ENCODE measurements around the gene MANSC1. TPM values are rescaled to one million over a fixed set of nuclear protein-coding genes. Genes with fewer than 3 reads are reported as not detected.

The MANSC1 gene
- 1 to 10 TPM in 4 of 6 donors, under 1 TPM in 2; 0.27 to 2.5 (median 1.4) TPM for polyA plus RNA-seq (ENCODE audit: low read depth in 6 of 6)

GRCh38 chr12:12349711-12350665, at the start of gene MANSC1:
Gene MANSC1 (minus strand): TSS chr12:12350242. CDS start chr12:12343314, 6,928 bp downstream.
- DNase-seq (peak; percentile 48), ATAC-seq (ENCODE audit: low read depth in 2 of 2) (peak; percentile 82 to 84)
- peak within 1 kb of the TSS; percentile 72 to 87 (median 79) for H3K4me3 Mint-ChIP-seq
- no peaks in the 10 kb centered on the region for H3K9me3 Mint-ChIP-seq
- peaks cover 10 to 17% (median 16%) of the 10 kb centered on the region in 3 donors for H3K4me1 Mint-ChIP-seq
- no peaks in the 10 kb centered on the region for H3K27me3 Mint-ChIP-seq
- no peaks in the 10 kb centered on the region for H3K36me3 Mint-ChIP-seq
- peak within 1 kb of the TSS; percentile 11 to 79 (median 50) for H3K27ac Mint-ChIP-seq

- Mint-ChIP-seq H3K4me3 (no peak overlapping the region), H3K4me1 (peaks cover 3 to 11% (median 8%) of the 10 kb centered on the region in 3 donors), H3K9me3 (peaks cover 0 to 9% (median 3%) of the 10 kb centered on the region in 7 donors), H3K27ac (no peak overlapping the region), H3K36me3 (peaks cover 16 to 17% of the 10 kb centered on the region in 2 donors), H3K27me3 (no peaks in the 10 kb centered on the region)
- DNase-seq (no peak), ATAC-seq (ENCODE audit: low read depth in 2 of 2) (no peak)
These were observed 49.1 kb upstream of the MANSC1 start for GRCh38 chr12:12399161-12399560.

GRCh38 chr12:12398026-12398859, 48.2 kb upstream of the MANSC1 start:
- H3K4me1 Mint-ChIP-seq, result peaks cover 2 to 8% (median 5%) of the 10 kb centered on the region in 3 donors
- no peak for ATAC-seq (ENCODE audit: low read depth in 2 of 2)
- H3K27ac Mint-ChIP-seq, result peak overlapping the region in 1 of 6 donors; percentile 38

DNA sequence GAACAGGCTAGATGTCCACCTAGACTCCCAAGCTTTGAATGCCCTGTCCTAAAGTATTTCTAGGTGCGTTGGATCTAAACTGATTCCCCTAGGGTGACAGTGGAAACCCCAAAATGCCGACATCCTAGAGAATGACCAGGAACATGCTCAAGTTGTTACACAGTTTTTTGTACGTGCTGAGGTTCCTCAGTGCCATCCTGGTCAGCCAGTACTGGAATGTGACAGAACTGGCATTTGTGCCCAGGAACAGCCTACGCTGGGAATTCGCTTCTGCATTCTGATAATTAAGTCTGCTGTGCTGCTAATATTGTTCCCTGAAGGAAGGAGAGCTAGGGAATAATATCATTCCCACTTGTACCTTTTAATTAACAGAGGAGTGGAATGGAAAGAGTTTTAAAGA, 47.1 kb upstream of the MANSC1 start:
- no peak for DNase-seq
- H3K36me3 Mint-ChIP-seq, result peaks cover 16 to 17% of the 10 kb centered on the region in 2 donors
- peaks cover 0 to 8% (median 5%) of the 10 kb centered on the region in 3 donors for H3K4me1 Mint-ChIP-seq
- peaks cover 0 to 9% (median 3%) of the 10 kb centered on the region in 7 donors for H3K9me3 Mint-ChIP-seq
- no peak for ATAC-seq (ENCODE audit: low read depth in 2 of 2)
- H3K27me3 Mint-ChIP-seq, result no peaks in the 10 kb centered on the region
- H3K4me3 Mint-ChIP-seq, result no peak overlapping the region
- no peak overlapping the region for H3K27ac Mint-ChIP-seq

More at GRCh38 chr12:12398026-12398859, 48.2 kb upstream of the MANSC1 start:
- Mint-ChIP-seq H3K4me3 (no peak overlapping the region), H3K27me3 (no peaks in the 10 kb centered on the region), H3K36me3 (peaks cover 16 to 17% of the 10 kb centered on the region in 2 donors), H3K9me3 (peaks cover 0 to 9% (median 3%) of the 10 kb centered on the region in 7 donors)
- DNase-seq, result no peak

DNA sequence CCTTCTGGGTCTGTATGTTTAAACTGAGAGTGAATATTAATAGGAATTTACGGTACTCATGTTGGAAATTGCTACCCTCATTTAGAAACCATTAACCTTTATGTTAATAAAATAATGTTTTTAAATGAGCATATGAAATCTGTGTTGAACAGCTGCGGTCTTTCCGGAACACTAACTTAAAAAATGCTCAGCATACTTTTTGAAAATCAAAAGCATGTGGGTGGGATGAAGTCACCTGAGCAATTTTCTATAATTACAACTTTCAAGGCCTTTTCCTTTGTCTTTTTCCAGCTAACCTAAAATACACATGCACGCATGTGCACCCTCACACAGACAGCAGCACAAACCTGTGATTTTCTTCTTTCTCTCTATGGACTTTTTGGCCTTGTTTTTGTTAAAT, 46.7 kb upstream of the MANSC1 start:
- Mint-ChIP-seq H3K9me3 (peaks cover 0 to 9% (median 3%) of the 10 kb centered on the region in 7 donors), H3K27me3 (no peaks in the 10 kb centered on the region), H3K36me3 (peaks cover 16 to 17% of the 10 kb centered on the region in 2 donors), H3K4me1 (peaks cover 0 to 8% (median 5%) of the 10 kb centered on the region in 3 donors), H3K4me3 (no peak overlapping the region), H3K27ac (no peak overlapping the region)
- DNase-seq (no peak), ATAC-seq (ENCODE audit: low read depth in 2 of 2) (no peak)

DNA sequence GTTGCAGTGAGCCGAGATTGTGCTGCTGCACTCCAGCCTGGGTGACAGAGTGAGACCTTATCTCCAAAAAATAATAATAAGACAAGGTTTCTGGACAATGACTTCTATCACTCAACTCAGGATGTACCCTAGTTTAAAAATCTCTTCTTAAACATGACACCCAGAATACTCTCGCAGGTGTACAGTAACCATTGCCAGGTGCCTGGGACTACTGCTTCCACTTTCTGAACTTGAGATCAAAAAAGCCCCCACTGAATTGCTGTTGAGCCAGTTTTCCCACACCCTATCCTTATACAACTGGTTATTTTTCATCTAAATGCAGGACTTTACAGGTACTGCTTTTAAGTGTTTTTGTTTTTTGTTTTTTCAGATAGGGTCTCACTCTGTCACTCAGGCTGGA, 43.1 kb upstream of the MANSC1 start:
- Mint-ChIP-seq H3K27me3 (no peaks in the 10 kb centered on the region), H3K27ac (no peak overlapping the region), H3K4me1 (peaks cover 0 to 12% (median 5%) of the 10 kb centered on the region in 3 donors), H3K36me3 (peaks cover 7 to 11% of the 10 kb centered on the region in 2 donors), H3K4me3 (no peak overlapping the region), H3K9me3 (no peaks in the 10 kb centered on the region)
- ATAC-seq (ENCODE audit: low read depth in 2 of 2) (no peak), DNase-seq (no peak)

DNA sequence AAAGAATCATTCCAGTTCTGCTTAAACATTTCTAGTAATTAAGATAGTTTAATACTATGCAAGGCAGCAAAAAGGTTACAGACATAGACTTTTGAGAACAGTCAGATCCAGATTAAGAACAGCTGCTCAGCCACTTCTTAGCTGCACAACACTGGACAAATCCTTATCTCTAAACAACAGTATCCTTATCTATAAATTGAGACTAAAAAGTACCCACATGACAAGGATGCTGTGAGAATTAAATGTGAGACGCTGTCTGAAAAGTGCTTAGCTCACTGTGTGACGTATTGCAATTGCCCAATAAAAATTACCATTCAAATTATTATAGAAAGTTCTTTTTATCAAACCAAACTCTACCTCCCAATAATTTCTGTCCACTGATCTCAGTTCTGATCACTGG, 42.4 kb upstream of the MANSC1 start:
- Mint-ChIP-seq H3K4me3 (no peak overlapping the region), H3K36me3 (peaks cover 7 to 11% of the 10 kb centered on the region in 2 donors), H3K4me1 (peaks cover 0 to 12% (median 5%) of the 10 kb centered on the region in 3 donors), H3K27ac (no peak overlapping the region), H3K9me3 (no peaks in the 10 kb centered on the region), H3K27me3 (no peaks in the 10 kb centered on the region)
- ATAC-seq (ENCODE audit: low read depth in 2 of 2) (no peak), DNase-seq (no peak)

- Mint-ChIP-seq H3K27me3 (no peaks in the 10 kb centered on the region), H3K27ac (no peak overlapping the region), H3K36me3 (peaks cover 0 to 25% of the 10 kb centered on the region in 2 donors), H3K4me3 (no peak overlapping the region), H3K4me1 (peaks cover 0 to 9% (median 8%) of the 10 kb centered on the region in 3 donors), H3K9me3 (no peaks in the 10 kb centered on the region)
- DNase-seq, result no peak
- ATAC-seq (ENCODE audit: low read depth in 2 of 2), result no peak
These were observed 37.5 kb upstream of the MANSC1 start for GRCh38 chr12:12387501-12387900.

GRCh38 chr12:12384571-12385340, 34.7 kb upstream of the MANSC1 start:
- Mint-ChIP-seq H3K27me3 (no peaks in the 10 kb centered on the region), H3K27ac (peak overlapping the region in 3 of 6 donors; percentile 34 to 92 (median 53)), H3K36me3 (peaks cover 0 to 23% of the 10 kb centered on the region in 2 donors), H3K4me1 (peaks cover 9 to 24% (median 13%) of the 10 kb centered on the region in 3 donors), H3K9me3 (no peaks in the 10 kb centered on the region), H3K4me3 (no peak overlapping the region)
- DNase-seq (no peak), ATAC-seq (ENCODE audit: low read depth in 2 of 2) (no peak)

- DNase-seq (no peak), ATAC-seq (ENCODE audit: low read depth in 2 of 2) (no peak)
- Mint-ChIP-seq H3K36me3 (peaks cover 0 to 22% of the 10 kb centered on the region in 2 donors), H3K27me3 (no peaks in the 10 kb centered on the region), H3K27ac (peak overlapping the region in 3 of 6 donors; percentile 1 to 68 (median 33)), H3K9me3 (no peaks in the 10 kb centered on the region), H3K4me3 (no peak overlapping the region), H3K4me1 (peaks cover 12 to 27% (median 14%) of the 10 kb centered on the region in 3 donors)
These were observed 31.9 kb upstream of the MANSC1 start for GRCh38 chr12:12381982-12382381.

DNA sequence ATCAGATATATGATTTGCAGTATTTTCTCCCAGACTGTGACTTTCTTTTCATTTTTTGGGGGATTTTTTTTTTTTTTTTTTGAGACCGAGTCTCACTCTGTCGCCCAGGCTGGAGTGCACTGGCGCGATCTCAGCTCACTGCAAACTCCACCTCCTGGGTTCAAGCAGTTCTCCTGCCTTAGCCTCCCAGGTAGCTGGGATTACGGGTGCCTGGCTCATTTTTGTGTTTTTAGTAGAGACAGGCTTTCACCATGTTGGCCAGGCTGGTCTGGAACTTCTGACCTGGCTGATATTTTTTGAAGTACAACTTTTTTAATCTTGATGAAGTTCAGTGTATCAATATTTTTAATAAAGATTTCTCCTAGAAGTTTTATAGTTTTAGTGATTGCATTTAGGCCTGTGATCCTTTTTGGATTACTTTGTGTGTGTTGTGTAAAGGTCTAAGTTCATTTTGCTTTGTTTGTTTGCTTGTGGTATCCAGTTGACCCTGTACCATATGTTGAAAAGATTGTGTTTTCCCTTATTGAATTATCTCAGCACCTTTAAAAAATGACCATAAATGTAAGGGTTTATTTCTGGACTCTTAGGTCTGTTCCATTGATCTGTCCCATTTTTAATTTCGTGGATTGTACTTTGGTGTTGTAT, 31.0 kb upstream of the MANSC1 start:
- ATAC-seq (ENCODE audit: low read depth in 2 of 2) (no peak), DNase-seq (no peak)
- Mint-ChIP-seq H3K27ac (peak overlapping the region; percentile 15 to 68 (median 38)), H3K27me3 (no peaks in the 10 kb centered on the region), H3K4me1 (peaks cover 14 to 27% (median 16%) of the 10 kb centered on the region in 3 donors), H3K4me3 (no peak overlapping the region), H3K9me3 (no peaks in the 10 kb centered on the region), H3K36me3 (peaks cover 0 to 22% of the 10 kb centered on the region in 2 donors)
